ENCODE data around the gene WBP1L.

The WBP1L gene

GRCh38 chr10:102781090-102781920 lies 37.6 kb downstream of the WBP1L start:
- Histone ChIP-seq H3K9me3 (ENCODE audit: control insufficient read depth, insufficient read depth, low read length) (no peaks in the 10 kb centered on the region), H3K27me3 (ENCODE audit: control insufficient read depth, insufficient read depth, low read length) (no peaks in the 10 kb centered on the region), H3K4me1 (ENCODE audit: control insufficient read depth, insufficient read depth, low read length) (peaks cover 51% of the 10 kb centered on the region), H3K27ac (ENCODE audit: low read depth, low read length) (peak overlapping the region; percentile 8), H3K9ac (ENCODE audit: low read depth, low read length) (no peak overlapping the region), H3K36me3 (ENCODE audit: control insufficient read depth, insufficient read depth, low read length) (no peaks in the 10 kb centered on the region), H3K4me3 (ENCODE audit: low read depth, low read length) (no peak overlapping the region)

- Histone ChIP-seq H3K36me3 (ENCODE audit: control insufficient read depth, insufficient read depth, low read length) (no peaks in the 10 kb centered on the region), H3K9me3 (ENCODE audit: control insufficient read depth, insufficient read depth, low read length) (no peaks in the 10 kb centered on the region), H3K4me1 (ENCODE audit: control insufficient read depth, insufficient read depth, low read length) (peaks cover 44% of the 10 kb centered on the region), H3K27ac (ENCODE audit: low read depth, low read length) (no peak overlapping the region), H3K27me3 (ENCODE audit: control insufficient read depth, insufficient read depth, low read length) (no peaks in the 10 kb centered on the region), H3K4me3 (ENCODE audit: low read depth, low read length) (no peak overlapping the region), H3K9ac (ENCODE audit: low read depth, low read length) (no peak overlapping the region)
Measured at GRCh38 chr10:102781921-102782557, 38.3 kb downstream of the WBP1L start.

- no peak overlapping the region for H3K4me3 ChIP-seq (ENCODE audit: low read depth, low read length)
Measured at GRCh38 chr10:102782673-102783551, 39.2 kb downstream of the WBP1L start.

GRCh38 chr10:102783568-102783967 lies 39.8 kb downstream of the WBP1L start:
- H3K27ac ChIP-seq (ENCODE audit: low read depth, low read length): no peak overlapping the region
- no peaks in the 10 kb centered on the region for H3K27me3 ChIP-seq (ENCODE audit: control insufficient read depth, insufficient read depth, low read length)
- no peak overlapping the region for H3K9ac ChIP-seq (ENCODE audit: low read depth, low read length)
- H3K9me3 ChIP-seq (ENCODE audit: control insufficient read depth, insufficient read depth, low read length): no peaks in the 10 kb centered on the region
- peaks cover 30% of the 10 kb centered on the region for H3K4me1 ChIP-seq (ENCODE audit: control insufficient read depth, insufficient read depth, low read length)
- no peak overlapping the region for H3K4me3 ChIP-seq (ENCODE audit: low read depth, low read length)
- no peaks in the 10 kb centered on the region for H3K36me3 ChIP-seq (ENCODE audit: control insufficient read depth, insufficient read depth, low read length)

More at GRCh38 chr10:102782673-102783551, 39.2 kb downstream of the WBP1L start:
- H3K9me3 ChIP-seq (ENCODE audit: control insufficient read depth, insufficient read depth, low read length): no peaks in the 10 kb centered on the region
- H3K9ac ChIP-seq (ENCODE audit: low read depth, low read length): no peak overlapping the region
- no peaks in the 10 kb centered on the region for H3K27me3 ChIP-seq (ENCODE audit: control insufficient read depth, insufficient read depth, low read length)
- peaks cover 37% of the 10 kb centered on the region for H3K4me1 ChIP-seq (ENCODE audit: control insufficient read depth, insufficient read depth, low read length)
- no peak overlapping the region for H3K27ac ChIP-seq (ENCODE audit: low read depth, low read length)
- H3K36me3 ChIP-seq (ENCODE audit: control insufficient read depth, insufficient read depth, low read length): no peaks in the 10 kb centered on the region

- no peaks in the 10 kb centered on the region for H3K27me3 ChIP-seq (ENCODE audit: control insufficient read depth, insufficient read depth, low read length)
- no peak overlapping the region for H3K9ac ChIP-seq (ENCODE audit: low read depth, low read length)
- H3K27ac ChIP-seq (ENCODE audit: low read depth, low read length): no peak overlapping the region
Measured at GRCh38 chr10:102785818-102786217, 42.1 kb downstream of the WBP1L start.

GRCh38 chr10:102791754-102792395 lies 48.1 kb downstream of the WBP1L start:
- no peaks in the 10 kb centered on the region for H3K36me3 ChIP-seq (ENCODE audit: control insufficient read depth, insufficient read depth, low read length)
- H3K9ac ChIP-seq (ENCODE audit: low read depth, low read length): no peak overlapping the region
- no peaks in the 10 kb centered on the region for H3K4me1 ChIP-seq (ENCODE audit: control insufficient read depth, insufficient read depth, low read length)
- H3K27me3 ChIP-seq (ENCODE audit: control insufficient read depth, insufficient read depth, low read length): no peaks in the 10 kb centered on the region
- H3K4me3 ChIP-seq (ENCODE audit: low read depth, low read length): no peak overlapping the region
- no peak overlapping the region for H3K27ac ChIP-seq (ENCODE audit: low read depth, low read length)
- H3K9me3 ChIP-seq (ENCODE audit: control insufficient read depth, insufficient read depth, low read length): no peaks in the 10 kb centered on the region

More at GRCh38 chr10:102785818-102786217, 42.1 kb downstream of the WBP1L start:
- Histone ChIP-seq H3K9me3 (ENCODE audit: control insufficient read depth, insufficient read depth, low read length) (no peaks in the 10 kb centered on the region), H3K36me3 (ENCODE audit: control insufficient read depth, insufficient read depth, low read length) (no peaks in the 10 kb centered on the region), H3K4me3 (ENCODE audit: low read depth, low read length) (no peak overlapping the region), H3K4me1 (ENCODE audit: control insufficient read depth, insufficient read depth, low read length) (peaks cover 18% of the 10 kb centered on the region)

- Histone ChIP-seq H3K4me1 (ENCODE audit: control insufficient read depth, insufficient read depth, low read length) (peaks cover 13% of the 10 kb centered on the region), H3K27me3 (ENCODE audit: control insufficient read depth, insufficient read depth, low read length) (no peaks in the 10 kb centered on the region), H3K27ac (ENCODE audit: low read depth, low read length) (no peak overlapping the region), H3K9ac (ENCODE audit: low read depth, low read length) (no peak overlapping the region), H3K9me3 (ENCODE audit: control insufficient read depth, insufficient read depth, low read length) (no peaks in the 10 kb centered on the region), H3K36me3 (ENCODE audit: control insufficient read depth, insufficient read depth, low read length) (0 out of 2 replicates have a peak, but pooled peaks cover 6% of the 10 kb centered on the region), H3K4me3 (ENCODE audit: low read depth, low read length) (no peak overlapping the region)
Measured at GRCh38 chr10:102795453-102796406, 52.0 kb downstream of the WBP1L start.

- H3K27ac ChIP-seq (ENCODE audit: low read depth, low read length): no peak overlapping the region
- 0 out of 2 replicates have a peak, but pooled peaks cover 6% of the 10 kb centered on the region for H3K36me3 ChIP-seq (ENCODE audit: control insufficient read depth, insufficient read depth, low read length)
- H3K4me3 ChIP-seq (ENCODE audit: low read depth, low read length): no peak overlapping the region
- peaks cover 21% of the 10 kb centered on the region for H3K4me1 ChIP-seq (ENCODE audit: control insufficient read depth, insufficient read depth, low read length)
- no peaks in the 10 kb centered on the region for H3K27me3 ChIP-seq (ENCODE audit: control insufficient read depth, insufficient read depth, low read length)
- H3K9me3 ChIP-seq (ENCODE audit: control insufficient read depth, insufficient read depth, low read length): no peaks in the 10 kb centered on the region
- H3K9ac ChIP-seq (ENCODE audit: low read depth, low read length): no peak overlapping the region
Measured at GRCh38 chr10:102796407-102797176, 52.8 kb downstream of the WBP1L start.

GRCh38 chr10:102799691-102800471 lies 56.1 kb downstream of the WBP1L start:
- H3K4me1 ChIP-seq (ENCODE audit: control insufficient read depth, insufficient read depth, low read length): peaks cover 38% of the 10 kb centered on the region
- H3K36me3 ChIP-seq (ENCODE audit: control insufficient read depth, insufficient read depth, low read length): 0 out of 2 replicates have a peak, but pooled peaks cover 6% of the 10 kb centered on the region
- peak overlapping the region; percentile 38 for H3K27ac ChIP-seq (ENCODE audit: low read depth, low read length)
- H3K9ac ChIP-seq (ENCODE audit: low read depth, low read length): no peak overlapping the region
- H3K27me3 ChIP-seq (ENCODE audit: control insufficient read depth, insufficient read depth, low read length): no peaks in the 10 kb centered on the region
- no peak overlapping the region for H3K4me3 ChIP-seq (ENCODE audit: low read depth, low read length)
- H3K9me3 ChIP-seq (ENCODE audit: control insufficient read depth, insufficient read depth, low read length): no peaks in the 10 kb centered on the region

Measured in HUES48 (cell line).